ENCODE results near the gene BANP.
"Not testable (repeated sequence)": the region's sequence is repeated elsewhere in the genome, so short reads cannot be mapped to it uniquely, and the experiment has no call there.

- not testable (repeated sequence) for TF ChIP-seq CTCF (IDR thresholded peaks at IDR 0.05); POLR2AphosphoS5 (IDR thresholded peaks at IDR 0.05; ENCODE audit: low read depth, low read length)
- TF ChIP-seq, protein P1, sequence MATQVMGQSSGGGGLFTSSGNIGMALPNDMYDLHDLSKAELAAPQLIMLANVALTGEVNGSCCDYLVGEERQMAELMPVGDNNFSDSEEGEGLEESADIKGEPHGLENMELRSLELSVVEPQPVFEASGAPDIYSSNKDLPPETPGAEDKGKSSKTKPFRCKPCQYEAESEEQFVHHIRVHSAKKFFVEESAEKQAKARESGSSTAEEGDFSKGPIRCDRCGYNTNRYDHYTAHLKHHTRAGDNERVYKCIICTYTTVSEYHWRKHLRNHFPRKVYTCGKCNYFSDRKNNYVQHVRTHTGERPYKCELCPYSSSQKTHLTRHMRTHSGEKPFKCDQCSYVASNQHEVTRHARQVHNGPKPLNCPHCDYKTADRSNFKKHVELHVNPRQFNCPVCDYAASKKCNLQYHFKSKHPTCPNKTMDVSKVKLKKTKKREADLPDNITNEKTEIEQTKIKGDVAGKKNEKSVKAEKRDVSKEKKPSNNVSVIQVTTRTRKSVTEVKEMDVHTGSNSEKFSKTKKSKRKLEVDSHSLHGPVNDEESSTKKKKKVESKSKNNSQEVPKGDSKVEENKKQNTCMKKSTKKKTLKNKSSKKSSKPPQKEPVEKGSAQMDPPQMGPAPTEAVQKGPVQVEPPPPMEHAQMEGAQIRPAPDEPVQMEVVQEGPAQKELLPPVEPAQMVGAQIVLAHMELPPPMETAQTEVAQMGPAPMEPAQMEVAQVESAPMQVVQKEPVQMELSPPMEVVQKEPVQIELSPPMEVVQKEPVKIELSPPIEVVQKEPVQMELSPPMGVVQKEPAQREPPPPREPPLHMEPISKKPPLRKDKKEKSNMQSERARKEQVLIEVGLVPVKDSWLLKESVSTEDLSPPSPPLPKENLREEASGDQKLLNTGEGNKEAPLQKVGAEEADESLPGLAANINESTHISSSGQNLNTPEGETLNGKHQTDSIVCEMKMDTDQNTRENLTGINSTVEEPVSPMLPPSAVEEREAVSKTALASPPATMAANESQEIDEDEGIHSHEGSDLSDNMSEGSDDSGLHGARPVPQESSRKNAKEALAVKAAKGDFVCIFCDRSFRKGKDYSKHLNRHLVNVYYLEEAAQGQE (IDR thresholded peaks at IDR 0.05; ENCODE audit: insufficient read depth in 1 of 2, low read depth in 2 of 2, low read length in 1 of 2): not testable (repeated sequence)
These were observed 90.3 kb downstream of the BANP start for GRCh38 chr16:88041506-88041905.
